Esophagus mucosa (tissue), 1 donor: Measurements from ENCODE around the gene FAM168A. TPM values are rescaled to one million over a fixed set of nuclear protein-coding genes. Genes with fewer than 3 reads are reported as not detected.

Experiments used
- ATAC-seq: fragments of 200-7000 bp; cut with Tn5 transposase; one replicate; pipeline ENCODE4 v1.9.1; 2020
- total RNA-seq: library from RNA; stranded (reverse); gene quantifications from one replicate; pipeline ENCODE4 v1.2.4, GENCODE V29; 2023
- donor health status: DM: yes; HTN: yes; CAD: no.

Gene FAM168A
- total RNA-seq, 1 donor from 2014 or later: 10.1 TPM

DNA sequence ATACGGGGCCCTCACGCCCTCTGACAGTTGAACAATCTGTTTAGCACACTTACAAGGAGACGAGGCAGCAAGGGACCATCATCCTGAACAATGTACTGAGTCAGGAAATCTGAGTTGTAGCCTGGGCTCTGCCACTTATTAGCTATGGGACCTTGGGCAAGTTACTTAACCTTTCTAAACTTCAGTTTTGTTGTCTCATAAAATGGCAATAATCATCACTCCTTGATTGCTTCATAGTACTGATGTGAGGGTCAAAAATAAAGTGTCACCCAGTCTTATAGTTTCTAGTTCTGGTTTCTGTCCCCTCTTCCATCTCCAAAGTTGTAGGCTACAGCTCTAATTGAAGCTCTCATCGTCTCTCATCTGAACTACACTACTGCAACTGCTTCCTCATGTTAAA, 175.0 kb downstream of the FAM168A start:
- ATAC-seq: no peak

- ATAC-seq: no peak
Measured at GRCh38 chr11:73420136-73420535, 177.8 kb downstream of the FAM168A start.

DNA sequence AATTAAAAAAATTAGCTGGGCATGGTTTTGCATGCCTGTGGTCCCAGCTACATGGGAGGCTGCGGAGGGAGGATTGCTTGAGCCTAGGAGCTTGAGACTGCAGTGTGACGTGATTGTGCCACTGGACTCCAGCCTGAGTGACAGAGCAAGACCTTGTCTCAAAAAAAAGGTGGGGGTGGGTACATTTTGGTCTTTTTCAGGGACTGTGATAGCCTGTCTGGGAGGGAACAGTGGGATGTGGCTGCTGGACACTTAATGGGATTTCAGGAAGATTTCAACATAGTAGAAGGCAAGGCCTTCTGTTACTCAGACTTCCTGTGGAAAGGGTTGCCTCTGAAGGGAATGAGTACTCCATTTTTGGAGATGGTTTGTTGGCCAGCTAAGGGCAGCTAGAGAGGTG, 181.1 kb downstream of the FAM168A start:
- no peak for ATAC-seq

DNA sequence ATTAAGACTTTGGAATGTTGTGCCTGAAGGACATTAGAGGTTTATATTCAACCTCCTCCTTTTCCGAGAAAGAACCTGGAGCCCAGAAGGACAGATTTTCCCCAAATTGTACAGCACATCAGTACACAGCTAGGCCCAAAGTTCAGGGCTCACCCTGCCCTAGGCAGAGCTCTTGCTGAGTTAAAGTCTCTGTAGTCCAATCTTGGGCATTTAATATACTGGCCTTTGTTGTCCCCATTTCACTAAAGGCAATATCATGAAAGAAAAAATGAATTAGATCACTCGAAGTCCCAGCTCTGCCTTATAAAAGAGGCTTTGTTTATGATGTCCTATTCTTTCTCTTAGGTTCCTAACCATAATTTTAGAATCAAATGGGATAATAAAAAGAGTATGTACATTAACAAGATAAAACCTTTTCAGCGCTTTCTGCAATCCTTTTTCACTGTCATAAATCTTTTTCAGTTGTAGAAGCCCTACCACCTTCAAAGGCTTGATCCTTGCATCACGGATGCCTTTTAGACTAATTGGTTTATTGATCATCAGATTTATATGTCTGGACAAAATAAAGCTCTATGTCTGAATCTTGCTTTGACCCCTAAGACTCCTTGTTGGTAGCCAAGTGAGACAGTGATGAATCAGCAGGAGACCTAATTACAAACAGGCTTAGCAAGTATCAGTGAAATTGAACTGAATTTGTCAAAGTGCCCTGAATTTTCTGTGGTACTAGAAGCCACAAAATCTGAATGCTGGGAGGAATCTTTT, 181.9 kb downstream of the FAM168A start:
- ATAC-seq: no peak

DNA sequence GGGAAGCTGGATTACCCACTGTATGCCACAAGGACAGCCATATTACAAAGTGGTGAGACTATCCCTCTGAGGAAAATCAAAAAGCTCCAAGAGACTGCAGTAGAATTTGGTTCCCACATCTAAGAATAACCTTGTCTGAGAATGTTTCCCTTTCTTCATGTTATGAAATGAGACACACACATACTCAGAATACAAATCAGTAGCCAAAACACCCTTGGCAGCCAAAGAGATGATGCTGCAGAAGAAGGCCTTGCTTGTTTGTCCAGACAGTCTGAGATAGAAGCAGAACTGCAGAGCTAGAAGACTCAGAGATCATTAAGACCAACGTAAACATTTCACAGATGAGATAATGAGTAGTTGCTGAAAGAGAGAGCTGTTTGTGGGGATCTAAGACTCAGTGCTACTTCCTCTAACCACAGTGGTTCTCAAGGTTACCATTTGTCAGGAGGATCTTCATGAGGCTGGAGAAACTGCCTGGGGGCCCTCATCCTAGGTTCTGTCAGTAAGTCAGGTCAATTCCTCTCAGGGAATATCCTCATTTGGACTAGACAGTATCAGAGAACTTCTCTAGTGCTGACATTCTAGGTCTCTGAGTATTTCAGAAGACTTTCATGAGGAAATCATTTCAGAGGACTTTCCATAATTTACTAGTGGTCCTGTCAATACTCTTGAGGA, 182.8 kb downstream of the FAM168A start:
- no peak for ATAC-seq

DNA sequence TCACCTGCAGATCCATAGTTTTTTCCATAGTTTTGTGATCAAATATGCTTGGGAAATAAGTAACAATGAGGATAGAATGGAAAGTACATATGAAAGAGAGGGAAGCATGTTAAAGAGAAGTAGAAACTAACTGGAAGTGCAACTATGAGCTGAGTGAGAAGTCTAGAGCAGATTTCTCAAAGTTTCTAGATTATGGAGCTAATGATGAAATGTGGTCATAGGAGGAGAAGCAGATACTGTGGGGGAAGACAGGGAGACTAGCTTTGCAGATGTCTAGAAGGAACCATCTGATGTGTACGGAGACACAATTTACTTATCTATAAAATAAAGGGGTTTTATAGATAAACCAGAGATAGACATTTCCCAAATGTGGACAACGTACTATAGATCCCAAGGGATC, 184.7 kb downstream of the FAM168A start:
- ATAC-seq: no peak

DNA sequence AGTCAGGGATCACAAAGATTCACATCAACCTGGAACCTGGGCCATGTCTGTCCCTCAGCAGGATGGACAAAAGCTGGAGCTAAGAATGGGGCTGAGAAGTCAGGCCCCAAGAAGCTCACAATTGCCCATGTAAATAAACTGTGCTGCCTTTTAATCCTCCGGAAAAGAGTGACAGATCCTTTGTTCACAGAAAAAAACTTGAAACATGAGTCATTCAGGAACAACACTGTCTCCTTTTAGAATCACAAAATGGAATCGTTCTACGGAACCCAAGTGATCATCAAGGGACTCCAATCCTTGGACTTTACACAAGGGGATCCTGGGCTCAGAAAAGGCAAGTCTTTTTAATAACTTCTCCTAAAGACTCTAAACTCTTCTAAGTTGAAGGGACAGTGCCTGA, 185.6 kb downstream of the FAM168A start:
- ATAC-seq: peak; percentile 43

DNA sequence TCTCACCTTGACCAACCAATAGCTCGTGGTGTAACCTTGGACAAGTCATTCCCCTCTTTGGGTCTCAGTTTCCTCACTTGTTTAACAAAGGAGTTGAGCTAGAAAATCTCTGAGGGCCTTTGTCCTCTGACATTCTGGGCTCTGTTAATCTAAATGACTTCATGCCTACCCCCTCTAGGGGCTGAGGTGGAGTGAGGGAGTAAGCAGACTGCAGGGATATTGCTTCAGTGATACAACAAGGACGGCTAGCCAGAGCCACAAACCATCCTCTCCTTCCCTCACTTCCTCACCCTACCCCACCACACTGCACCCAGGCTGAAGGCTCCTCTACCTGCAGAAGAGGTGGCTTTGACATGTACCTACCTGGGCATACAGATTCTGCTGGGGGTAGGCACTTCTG, 186.9 kb downstream of the FAM168A start:
- no peak for ATAC-seq

DNA sequence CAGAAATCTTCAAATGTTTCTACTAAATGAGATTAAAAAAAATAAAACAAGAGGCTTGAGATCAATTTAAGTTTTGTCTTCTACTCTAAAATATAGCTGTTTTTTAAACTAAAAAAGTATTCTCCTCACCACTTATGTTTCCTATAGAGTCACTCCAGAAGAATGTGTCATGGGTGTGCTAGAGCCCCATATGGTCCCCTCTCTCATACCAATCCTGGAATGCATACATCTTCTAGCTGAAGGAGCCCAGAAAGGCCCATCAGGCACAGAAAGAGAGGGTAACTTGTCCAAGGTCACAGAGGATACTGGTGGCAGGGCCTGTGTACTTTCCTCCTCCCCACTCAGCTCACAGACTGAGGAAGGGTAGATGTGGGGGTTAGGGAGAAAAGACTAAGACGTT, 187.3 kb downstream of the FAM168A start:
- ATAC-seq: no peak

- ATAC-seq: no peak
Measured at GRCh38 chr11:73409431-73409830, 188.5 kb downstream of the FAM168A start.

GRCh38 chr11:73406619-73407018, 191.3 kb downstream of the FAM168A start:
- no peak for ATAC-seq

GRCh38 chr11:73406131-73406530, 191.8 kb downstream of the FAM168A start:
- no peak for ATAC-seq

GRCh38 chr11:73405146-73405510, 192.8 kb downstream of the FAM168A start:
- ATAC-seq: no peak

DNA sequence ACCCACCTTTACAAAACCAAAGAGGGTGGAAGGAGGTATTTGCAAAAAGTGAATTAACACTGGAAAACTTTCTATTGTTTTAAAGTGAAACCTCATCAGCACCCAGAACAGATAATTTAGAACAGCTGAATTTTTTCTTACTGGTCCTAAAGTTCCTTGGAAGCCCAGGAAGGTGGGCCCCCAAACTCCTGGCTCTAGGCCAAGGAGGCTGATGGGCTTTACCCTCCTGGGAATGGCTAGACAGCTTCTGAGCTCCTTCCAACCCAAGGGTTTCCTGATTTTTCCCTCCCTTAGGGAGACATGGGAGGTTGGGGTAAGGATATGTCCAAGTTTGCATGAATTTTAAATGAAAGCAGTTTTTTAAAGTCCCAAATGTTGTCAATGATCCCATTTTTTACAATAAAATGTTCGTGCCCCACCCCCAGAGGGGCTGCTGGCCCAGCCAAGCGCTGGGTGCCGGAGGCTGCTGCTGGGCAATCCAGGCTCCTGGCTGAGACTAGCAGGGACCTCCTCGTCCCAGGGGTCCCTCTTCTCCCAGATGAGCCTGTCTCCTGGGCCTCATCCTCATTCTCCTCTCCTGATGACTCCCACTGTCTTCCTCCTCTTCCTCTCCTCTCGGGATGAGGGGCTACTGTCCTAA, 193.3 kb downstream of the FAM168A start:
- ATAC-seq: no peak

- ATAC-seq: peak; percentile 71
Measured at GRCh38 chr11:73404048-73404447, 193.9 kb downstream of the FAM168A start.

DNA sequence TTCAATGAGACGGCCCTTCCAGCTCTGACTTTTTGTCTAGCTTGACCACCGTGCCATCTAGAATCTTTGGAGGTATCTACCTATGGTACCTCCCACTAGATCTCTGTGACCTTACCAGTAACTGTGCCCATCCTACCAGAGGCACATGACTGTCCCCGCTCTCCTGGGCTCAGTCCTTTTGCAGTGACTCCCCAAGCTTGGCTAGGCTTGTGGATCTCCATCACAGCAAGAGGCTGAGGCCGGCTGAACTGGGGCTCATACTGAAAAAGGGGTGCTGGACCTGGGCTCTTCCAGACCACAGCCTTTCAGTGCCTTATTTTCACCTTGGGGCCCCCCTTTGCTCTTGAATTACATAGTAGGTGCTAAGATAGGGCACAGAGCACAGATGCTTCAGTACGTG, 194.4 kb downstream of the FAM168A start:
- no peak for ATAC-seq

DNA sequence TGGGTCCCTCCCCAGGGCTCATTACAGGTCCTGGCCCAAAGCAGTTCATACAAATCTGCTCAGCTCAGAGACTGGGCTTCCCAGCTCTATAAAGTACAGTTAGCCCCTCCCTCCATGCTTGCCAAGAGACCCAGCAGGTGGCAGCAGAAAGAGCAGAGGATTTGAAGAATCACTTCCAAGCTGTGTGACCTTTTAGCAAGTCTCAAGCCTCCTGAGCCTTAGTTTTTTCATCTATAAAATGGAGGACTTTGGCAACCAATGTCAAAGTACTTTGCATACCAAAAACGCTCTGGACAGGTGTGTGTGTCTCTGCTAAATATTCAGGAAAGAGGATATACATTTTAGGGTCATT, 195.1 kb downstream of the FAM168A start:
- no peak for ATAC-seq

DNA sequence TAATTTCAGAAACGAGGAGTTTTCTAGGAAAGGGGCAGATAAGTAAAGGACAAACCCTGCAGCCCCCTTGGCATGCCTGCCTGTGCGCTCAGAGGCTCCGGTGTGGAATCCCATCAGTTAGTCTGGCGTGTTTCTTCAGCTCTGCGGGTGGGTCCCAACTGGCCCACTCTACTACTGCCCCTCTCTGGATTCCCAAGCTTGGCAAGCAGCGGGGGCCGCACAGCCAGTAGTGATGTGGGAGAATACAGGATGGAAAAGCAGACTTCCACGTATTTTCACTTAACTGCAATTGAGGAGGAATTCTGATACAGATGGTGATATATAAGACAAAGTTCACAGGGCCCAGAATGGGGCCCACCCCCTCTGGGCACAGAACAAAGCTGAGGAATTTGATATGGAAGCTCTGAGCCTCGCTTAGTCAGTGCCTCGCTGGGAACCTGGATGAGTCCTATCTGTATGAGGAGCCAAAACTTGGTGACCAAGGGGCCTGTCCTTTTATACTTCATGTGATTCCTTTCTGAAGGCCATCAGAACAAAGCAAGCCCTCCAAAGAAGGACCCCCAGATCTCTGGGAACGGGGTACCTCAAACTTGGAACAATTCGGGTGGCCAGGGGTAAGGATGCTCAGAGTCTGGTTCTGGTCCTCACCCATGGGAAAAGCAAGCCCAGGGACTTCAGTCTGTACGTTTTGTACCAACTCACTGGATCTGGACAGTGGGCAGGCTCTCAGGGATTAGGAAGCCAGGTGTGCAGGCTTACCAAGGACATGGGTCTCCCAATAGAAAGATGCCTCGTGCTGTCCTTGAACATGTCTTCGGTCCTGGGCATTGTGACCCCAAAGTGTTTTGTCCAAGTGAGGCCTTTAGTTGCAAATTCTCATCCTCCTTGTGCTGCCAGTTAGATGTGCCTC, 195.7 kb downstream of the FAM168A start:
- no peak for ATAC-seq

DNA sequence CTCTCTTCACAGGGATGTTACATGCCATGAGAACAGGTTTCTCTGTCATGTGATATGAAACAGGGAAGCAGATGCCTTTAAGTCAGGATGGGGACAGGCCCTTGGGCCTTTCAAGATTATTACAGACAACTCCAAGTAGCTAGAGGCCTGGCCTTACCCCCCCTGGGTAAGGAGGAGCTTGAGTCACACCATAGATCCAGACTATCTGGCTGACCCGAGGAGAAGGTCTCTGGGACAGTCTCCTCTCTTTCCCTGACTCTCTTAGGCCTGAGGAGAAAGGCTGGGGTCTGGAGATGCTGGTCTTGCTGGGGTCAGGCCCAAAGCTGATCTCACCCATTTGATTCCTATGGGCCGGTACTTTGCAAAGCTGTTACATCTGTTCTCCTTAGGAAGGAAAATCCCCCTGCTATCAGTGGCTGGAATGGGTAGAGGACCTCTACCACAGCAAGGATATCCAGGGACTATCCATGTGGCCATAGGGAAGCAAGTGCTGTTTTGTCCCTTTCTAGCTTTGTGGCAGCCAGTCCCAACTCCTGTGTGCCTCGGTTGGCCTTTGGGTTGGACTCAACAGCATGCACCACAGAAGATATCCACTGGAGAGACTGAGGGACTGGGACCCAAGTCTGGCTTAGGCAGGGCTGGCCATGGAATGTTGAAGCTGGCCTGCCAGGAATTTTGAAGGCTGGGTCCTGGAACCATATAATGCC, 196.5 kb downstream of the FAM168A start:
- ATAC-seq: no peak

GRCh38 chr11:73400293-73400692, 197.6 kb downstream of the FAM168A start:
- ATAC-seq: no peak

DNA sequence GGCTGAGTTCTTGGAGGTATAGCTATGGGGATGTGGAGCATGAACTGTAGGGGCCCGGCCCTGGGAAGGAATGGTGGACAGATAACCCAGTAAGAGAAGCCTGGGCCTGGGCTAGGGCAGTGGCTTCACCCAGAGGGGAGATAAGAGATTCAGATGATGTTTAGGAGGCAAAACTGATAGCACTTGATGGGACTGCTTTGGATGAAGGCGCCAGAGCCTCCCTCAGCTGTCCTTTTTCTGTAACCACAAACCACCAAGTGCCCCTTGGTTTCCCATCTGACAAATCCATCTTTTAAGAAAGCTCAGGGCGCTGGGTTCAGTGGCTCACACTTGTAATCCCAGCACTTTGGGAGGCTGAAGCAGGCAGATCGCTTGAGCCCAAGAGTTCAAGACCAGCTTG, 198.3 kb downstream of the FAM168A start:
- no peak for ATAC-seq

DNA sequence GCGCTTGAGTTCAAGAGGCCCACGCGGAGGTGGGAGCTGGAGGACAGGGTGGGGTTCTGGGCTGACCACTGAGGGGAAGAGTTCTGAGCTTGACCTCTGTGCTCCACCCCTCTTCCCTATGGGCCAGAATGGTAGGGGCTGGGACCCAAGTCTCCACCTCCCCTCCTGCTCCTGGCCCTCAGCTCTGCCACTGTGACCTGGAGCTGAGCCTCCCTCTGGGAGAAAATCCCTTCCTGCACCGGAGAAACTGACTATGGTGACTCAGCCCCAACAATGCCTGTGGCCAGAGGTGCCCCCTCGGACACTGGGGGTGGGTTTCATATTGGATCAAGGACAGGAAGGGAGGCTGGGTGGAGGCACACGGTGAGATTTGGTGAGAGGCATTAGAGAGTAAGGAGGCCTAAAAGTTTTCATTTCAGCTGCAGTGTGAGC, 198.7 kb downstream of the FAM168A start:
- no peak for ATAC-seq
